Neuron (in vitro differentiated cells): ENCODE results near the gene SP3.

Experiments
- H2AFZ ChIP-seq: one replicate; pipeline ENCODE4 v1.6.1; 2013; ENCODE audit warnings: low read depth, mild to moderate bottlenecking, inconsistent platforms, low read length, moderate library complexity
- H3K27me3 ChIP-seq: one replicate; pipeline ENCODE4 v1.6.1; 2013; ENCODE audit warnings: low read length; ENCODE audit not compliant: insufficient read depth
- H3K36me3 ChIP-seq: one replicate; pipeline ENCODE4 v1.6.1; 2013; ENCODE audit warnings: low read length; ENCODE audit not compliant: insufficient read depth
- H3K4me1 ChIP-seq: one replicate; pipeline ENCODE4 v1.6.1; 2013; ENCODE audit warnings: low read length; ENCODE audit not compliant: insufficient read depth
- H3K4me3 ChIP-seq: 2 replicates; pipeline ENCODE4 v1.5.1; 2013; ENCODE audit warnings: mild to moderate bottlenecking, low read length, moderate library complexity
- H3K9me3 ChIP-seq: one replicate; pipeline ENCODE4 v1.6.1; 2013; ENCODE audit warnings: low read length

SP3 gene

DNA sequence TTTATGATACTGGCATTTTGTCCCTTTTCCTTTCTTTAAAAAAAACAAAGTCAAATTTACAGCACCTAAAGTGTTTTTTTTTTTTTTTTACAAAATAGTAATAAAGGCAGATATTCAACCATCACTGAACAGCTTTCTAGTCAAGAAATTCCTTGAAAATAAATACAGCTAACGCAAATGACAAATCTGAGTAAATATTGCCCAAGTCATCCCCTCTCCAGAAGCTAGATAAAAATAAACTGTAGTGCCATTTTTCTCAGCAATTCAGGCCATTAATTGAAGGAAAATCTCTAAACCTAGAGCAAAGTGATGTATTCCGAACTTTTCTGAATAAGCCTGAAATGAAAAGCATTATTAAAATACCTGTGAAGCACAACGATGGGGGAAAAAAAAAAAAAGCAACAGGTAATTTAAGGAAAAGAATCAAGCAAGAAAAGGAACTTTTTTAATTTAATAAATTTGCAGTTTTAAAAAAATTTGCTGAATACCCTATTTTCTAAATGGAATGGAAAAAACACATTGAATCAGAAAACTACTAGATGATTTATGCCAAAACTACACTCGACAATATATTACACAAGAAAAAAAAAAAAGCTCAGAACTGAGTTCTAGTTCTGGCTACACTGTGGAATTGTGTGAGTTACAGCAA lies 6.9 kb downstream of the SP3 start:
- Histone ChIP-seq H3K36me3 (peaks cover 43% of the 10 kb centered on the region), H3K9me3 (peaks cover 13% of the 10 kb centered on the region), H3K4me3 (no peak overlapping the region), H3K27me3 (no peaks in the 10 kb centered on the region), H3K4me1 (peaks cover 7% of the 10 kb centered on the region), H2AFZ (no peak overlapping the region)

DNA sequence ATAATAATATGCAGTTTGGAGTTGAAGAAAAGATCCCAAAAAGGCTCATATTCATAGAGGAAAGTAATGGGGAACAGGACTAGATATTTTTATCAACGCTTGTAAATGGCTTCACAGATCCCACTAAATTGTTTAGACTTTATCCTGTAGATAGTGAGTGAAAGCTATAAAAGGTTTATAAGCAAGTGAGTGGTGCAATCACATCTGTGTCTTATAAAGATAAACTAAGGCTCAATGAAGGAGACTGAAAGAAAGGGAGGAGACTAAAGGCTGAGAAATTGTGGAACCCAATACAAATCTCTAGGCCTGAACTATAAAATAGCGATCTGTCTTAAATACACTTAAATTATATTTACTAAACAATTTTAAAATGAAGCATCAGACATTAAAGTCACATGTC lies 7.7 kb downstream of the SP3 start:
- H3K27me3 ChIP-seq = no peaks in the 10 kb centered on the region

DNA sequence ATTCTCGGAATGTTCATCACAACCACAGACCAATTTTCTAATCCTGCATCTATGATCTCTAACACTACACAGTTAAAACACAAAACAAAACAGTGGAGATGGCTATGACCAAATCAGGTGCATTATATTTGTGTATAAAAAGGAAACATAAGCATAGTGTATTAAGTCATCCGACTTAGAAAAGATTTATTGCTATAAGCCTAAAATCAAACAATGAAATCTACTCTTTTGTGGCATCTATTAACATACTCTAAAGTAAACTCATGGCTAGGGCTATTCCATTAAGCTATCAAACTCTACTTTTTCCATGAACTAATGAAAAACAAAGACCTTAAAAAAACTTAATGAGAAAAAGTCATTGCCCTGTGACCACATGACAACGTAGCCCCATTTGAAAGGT lies 8.7 kb downstream of the SP3 start:
- Histone ChIP-seq H2AFZ (no peak overlapping the region), H3K4me1 (no peaks in the 10 kb centered on the region), H3K27me3 (no peaks in the 10 kb centered on the region), H3K4me3 (no peak overlapping the region), H3K9me3 (peaks cover 23% of the 10 kb centered on the region), H3K36me3 (peaks cover 59% of the 10 kb centered on the region)

More for the DNA sequence above, 7.7 kb downstream of the SP3 start:
- Histone ChIP-seq H3K36me3 (peaks cover 51% of the 10 kb centered on the region), H2AFZ (no peak overlapping the region), H3K9me3 (peaks cover 21% of the 10 kb centered on the region), H3K4me1 (peaks cover 7% of the 10 kb centered on the region), H3K4me3 (no peak overlapping the region)

DNA sequence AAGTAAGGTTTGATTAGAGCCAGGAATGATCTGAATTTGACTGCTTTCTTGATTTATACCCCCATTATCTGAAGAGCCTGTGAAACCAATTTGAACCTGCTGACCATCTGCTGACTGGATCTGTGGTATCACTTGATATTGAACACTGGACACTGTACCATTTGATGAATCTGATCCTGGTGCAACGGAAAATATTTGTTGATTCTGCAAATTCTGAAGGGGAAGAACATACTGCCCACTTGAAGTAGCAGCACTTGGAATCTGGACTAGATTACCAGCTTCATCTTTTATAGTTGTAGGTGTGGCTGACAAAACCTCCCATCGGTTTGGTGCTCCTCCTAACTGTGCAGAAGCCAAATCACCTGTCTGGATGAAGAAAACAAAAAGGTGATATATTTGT lies 9.3 kb downstream of the SP3 start:
- Histone ChIP-seq H2AFZ (no peak overlapping the region), H3K9me3 (peaks cover 23% of the 10 kb centered on the region), H3K27me3 (no peaks in the 10 kb centered on the region), H3K4me3 (no peak overlapping the region), H3K36me3 (peaks cover 57% of the 10 kb centered on the region), H3K4me1 (no peaks in the 10 kb centered on the region)

GRCh38 chr2:173955004-173955403 lies 10.2 kb downstream of the SP3 start:
- peaks cover under 1% of the 10 kb centered on the region for H3K4me1 ChIP-seq
- H3K9me3 ChIP-seq = peaks cover 21% of the 10 kb centered on the region
- peaks cover 58% of the 10 kb centered on the region for H3K36me3 ChIP-seq
- H3K4me3 ChIP-seq = no peak overlapping the region
- no peak overlapping the region for H2AFZ ChIP-seq
- no peaks in the 10 kb centered on the region for H3K27me3 ChIP-seq

GRCh38 chr2:173953047-173953424 lies 12.1 kb downstream of the SP3 start:
- Histone ChIP-seq H3K9me3 (peaks cover 18% of the 10 kb centered on the region), H3K36me3 (peaks cover 62% of the 10 kb centered on the region), H2AFZ (no peak overlapping the region), H3K4me1 (peaks cover 4% of the 10 kb centered on the region), H3K4me3 (no peak overlapping the region), H3K27me3 (no peaks in the 10 kb centered on the region)

DNA sequence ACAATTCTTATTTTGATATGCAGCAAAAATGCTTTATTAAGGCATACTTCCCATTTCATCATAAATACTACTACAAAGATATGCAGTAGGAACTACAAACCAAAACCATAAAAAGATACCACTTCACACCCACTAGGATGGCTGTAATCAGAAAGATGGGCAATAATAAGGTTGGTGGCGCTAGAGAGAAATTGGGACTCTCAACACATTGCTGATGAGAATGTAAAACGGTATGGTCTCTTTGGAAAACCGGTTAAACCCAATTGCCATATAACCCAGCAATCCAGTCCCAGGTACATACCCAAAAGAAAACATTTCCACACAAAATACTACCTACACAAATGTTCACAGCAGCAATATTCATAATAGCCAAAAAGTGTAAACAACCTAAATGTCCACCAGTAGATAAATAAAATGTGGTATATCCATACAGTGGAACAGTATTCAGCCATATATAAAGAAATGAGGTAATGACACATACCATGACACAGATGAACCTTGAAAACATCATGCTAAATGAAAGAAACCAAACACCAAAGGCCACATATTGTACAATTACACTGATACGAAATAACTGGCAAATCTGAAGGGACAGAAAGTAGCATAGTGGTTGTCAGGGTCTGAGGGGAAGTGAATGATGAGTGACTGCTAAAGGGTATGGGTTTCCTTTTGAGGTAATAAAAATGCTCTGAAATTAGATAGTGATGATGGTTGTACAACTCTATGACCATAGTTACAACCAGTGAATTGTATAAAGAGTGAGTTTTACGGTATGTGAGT lies 12.7 kb downstream of the SP3 start:
- H3K4me3 ChIP-seq = no peak overlapping the region
- H3K27me3 ChIP-seq = no peaks in the 10 kb centered on the region
- peaks cover 63% of the 10 kb centered on the region for H3K36me3 ChIP-seq
- H2AFZ ChIP-seq = no peak overlapping the region
- H3K4me1 ChIP-seq = peaks cover 4% of the 10 kb centered on the region
- H3K9me3 ChIP-seq = peaks cover 18% of the 10 kb centered on the region

DNA sequence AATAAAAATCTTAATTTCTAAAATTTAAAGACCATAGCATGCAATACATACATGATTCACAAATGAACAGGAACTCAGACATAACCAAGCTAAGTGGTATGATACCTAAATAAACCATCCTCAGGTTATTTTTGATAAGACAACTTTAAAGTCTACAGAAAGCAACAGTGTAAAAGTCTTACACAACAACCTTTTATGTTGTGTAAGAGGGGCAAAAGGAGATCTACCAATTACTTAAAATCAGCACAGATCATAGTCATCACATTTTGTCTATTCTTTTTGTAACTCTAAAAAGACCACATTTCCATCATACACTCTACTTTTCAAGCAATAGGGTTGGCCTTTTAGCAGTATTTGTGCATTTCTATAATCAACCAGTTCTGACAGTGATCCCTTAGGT lies 16.3 kb downstream of the SP3 start:
- Histone ChIP-seq H3K4me1 (peaks cover 4% of the 10 kb centered on the region), H3K36me3 (peaks cover 32% of the 10 kb centered on the region), H2AFZ (no peak overlapping the region), H3K9me3 (peaks cover 15% of the 10 kb centered on the region), H3K4me3 (no peak overlapping the region), H3K27me3 (no peaks in the 10 kb centered on the region)

DNA sequence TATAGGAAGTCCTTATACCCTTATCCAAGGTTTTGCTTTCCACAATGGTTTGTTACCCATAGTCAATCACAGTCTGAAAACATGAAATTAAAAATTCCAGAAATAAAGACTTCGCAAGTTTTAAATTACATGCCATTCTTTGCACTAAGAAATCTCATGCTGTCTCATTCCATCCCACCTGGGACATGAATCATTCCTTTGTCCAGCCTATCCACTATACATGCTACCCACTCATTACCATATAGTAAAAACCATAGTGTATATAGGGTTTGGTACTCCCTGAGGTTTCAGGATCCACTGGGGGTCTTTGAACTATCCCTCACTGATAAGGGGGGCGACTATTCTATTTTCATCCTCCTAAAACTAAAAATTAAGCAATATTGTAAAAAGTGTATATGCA lies 17.0 kb downstream of the SP3 start:
- no peaks in the 10 kb centered on the region for H3K27me3 ChIP-seq
- H3K9me3 ChIP-seq = peaks cover 12% of the 10 kb centered on the region
- H3K4me3 ChIP-seq = no peak overlapping the region
- H3K36me3 ChIP-seq = peaks cover 29% of the 10 kb centered on the region
- peaks cover 4% of the 10 kb centered on the region for H3K4me1 ChIP-seq
- H2AFZ ChIP-seq = no peak overlapping the region

GRCh38 chr2:173947131-173947530 lies 18.0 kb downstream of the SP3 start:
- Histone ChIP-seq H3K4me1 (peaks cover 4% of the 10 kb centered on the region), H3K4me3 (no peak overlapping the region), H3K27me3 (no peaks in the 10 kb centered on the region), H3K9me3 (peaks cover 5% of the 10 kb centered on the region), H3K36me3 (peaks cover 18% of the 10 kb centered on the region), H2AFZ (no peak overlapping the region)

- Histone ChIP-seq H3K4me3 (no peak overlapping the region), H2AFZ (no peak overlapping the region), H3K9me3 (peaks cover 7% of the 10 kb centered on the region), H3K36me3 (peaks cover 15% of the 10 kb centered on the region), H3K27me3 (no peaks in the 10 kb centered on the region), H3K4me1 (no peaks in the 10 kb centered on the region)
Measured at GRCh38 chr2:173943738-173944137, 21.4 kb downstream of the SP3 start.

DNA sequence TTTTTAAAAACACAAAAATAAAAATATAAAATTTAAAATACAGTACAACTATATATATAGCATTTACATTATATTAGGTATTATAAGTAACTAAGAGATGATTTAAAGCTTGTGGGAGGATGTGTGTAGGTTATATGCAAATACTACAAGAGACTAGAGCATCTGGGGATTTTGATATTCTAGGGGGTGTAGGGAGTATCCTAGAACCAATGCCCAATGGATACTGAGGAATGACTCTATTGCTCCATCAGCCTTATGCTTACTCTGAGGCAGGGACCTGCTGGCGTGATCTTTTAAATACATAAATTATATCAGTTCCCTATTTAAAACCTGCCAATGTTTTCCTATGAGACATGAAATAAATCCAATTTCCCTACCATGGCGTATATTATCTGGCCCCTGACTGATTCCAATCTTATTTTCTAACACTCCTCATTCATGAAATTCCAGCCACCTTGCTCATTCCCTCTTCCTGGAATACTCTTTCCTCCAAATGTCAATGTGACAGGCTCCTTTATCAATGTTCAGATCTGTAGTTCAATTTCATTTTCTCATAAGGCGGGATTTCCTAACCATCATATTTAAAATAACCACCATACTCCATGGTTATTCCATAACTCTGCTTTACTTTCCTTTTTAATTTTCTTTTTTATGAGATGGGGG lies 22.2 kb downstream of the SP3 start:
- no peaks in the 10 kb centered on the region for H3K4me1 ChIP-seq
- no peak overlapping the region for H2AFZ ChIP-seq
- peaks cover 15% of the 10 kb centered on the region for H3K36me3 ChIP-seq
- H3K4me3 ChIP-seq = no peak overlapping the region
- no peaks in the 10 kb centered on the region for H3K27me3 ChIP-seq
- peaks cover 7% of the 10 kb centered on the region for H3K9me3 ChIP-seq

- H3K4me3 ChIP-seq = no peak overlapping the region
- H3K4me1 ChIP-seq = no peaks in the 10 kb centered on the region
- peaks cover 8% of the 10 kb centered on the region for H3K36me3 ChIP-seq
- no peaks in the 10 kb centered on the region for H3K27me3 ChIP-seq
- peaks cover 7% of the 10 kb centered on the region for H3K9me3 ChIP-seq
- no peak overlapping the region for H2AFZ ChIP-seq
Measured at GRCh38 chr2:173941567-173941966, 23.6 kb downstream of the SP3 start.
